Germinal center (tissue), 1 donor: Measurements from ENCODE around the gene IL33.

Source experiments
- DNase-seq: peaks from one replicate; pipeline ENCODE4 v3.0.0; 2012; ENCODE audit warnings: mixed read lengths, low spot score

The IL33 gene

GRCh38 chr9:6302417-6302816, 86.8 kb downstream of the IL33 start:
- DNase-seq = no peak

- DNase-seq = no peak
Observed at GRCh38 chr9:6304232-6304631, 88.6 kb downstream of the IL33 start.

- peak; percentile 20 for DNase-seq
Observed at GRCh38 chr9:6305954-6306563, 90.5 kb downstream of the IL33 start.
